ENCODE measurements around the gene LAMB4.

The LAMB4 gene

DNA sequence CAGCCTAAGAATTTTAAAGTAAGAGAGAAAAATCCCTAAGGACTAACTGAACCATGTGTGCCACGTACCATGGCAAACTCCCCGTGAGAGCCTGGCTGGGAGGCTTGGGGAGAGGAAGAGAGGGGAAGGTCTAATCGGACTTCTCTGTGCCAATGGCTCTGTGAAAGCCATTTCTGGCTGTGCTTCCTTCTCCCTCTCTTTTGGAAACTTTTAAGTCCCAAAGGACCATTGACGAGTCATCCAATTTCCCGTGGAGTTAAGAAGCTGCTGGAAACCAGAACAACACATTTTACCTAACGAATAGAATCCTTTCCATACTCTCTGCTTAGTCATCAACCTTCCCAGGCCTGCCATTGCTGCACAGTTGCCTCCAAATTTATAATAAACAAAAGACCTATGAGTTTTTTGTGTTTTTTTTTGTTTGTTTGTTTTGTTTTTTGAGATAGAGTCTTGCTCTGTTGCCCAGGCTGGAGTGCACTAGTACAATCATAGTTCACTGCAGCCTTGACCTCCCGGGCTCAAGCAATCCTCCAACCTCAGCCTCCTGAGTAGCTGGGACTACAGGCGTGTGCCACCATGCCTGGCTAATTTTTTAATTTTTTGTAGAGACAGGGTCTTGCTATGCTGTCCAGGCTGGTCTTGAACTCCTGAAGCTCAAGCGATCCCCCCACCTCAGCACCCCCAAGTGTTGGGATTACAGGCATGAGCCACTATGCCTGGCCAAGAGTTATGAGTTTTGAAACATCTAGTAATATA lies 140.4 kb downstream of the LAMB4 start:
- DNase-seq: no peak

DNA sequence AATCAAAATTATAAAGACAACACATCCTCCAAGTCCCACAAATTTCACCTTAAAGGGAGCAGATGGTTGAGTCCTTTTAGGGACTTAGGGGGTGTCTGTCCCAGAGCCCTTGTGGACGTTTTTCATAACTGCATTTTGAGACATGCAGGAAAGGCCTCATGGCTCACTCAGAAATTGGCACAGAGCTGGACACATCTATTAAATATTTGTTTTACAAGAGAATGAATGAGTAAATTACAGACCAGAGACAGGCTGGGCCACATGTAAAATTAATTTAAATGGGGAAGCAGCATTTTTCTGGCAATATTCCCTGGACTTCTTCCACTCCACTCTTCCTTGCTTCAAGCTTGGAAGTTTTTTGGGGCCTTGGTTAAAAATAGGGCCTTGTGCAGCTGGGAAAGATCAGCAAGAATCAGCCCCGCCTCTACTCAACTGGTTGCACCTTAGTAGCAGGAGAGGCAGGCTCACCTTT lies 147.2 kb downstream of the LAMB4 start:
- no peak for DNase-seq

DNA sequence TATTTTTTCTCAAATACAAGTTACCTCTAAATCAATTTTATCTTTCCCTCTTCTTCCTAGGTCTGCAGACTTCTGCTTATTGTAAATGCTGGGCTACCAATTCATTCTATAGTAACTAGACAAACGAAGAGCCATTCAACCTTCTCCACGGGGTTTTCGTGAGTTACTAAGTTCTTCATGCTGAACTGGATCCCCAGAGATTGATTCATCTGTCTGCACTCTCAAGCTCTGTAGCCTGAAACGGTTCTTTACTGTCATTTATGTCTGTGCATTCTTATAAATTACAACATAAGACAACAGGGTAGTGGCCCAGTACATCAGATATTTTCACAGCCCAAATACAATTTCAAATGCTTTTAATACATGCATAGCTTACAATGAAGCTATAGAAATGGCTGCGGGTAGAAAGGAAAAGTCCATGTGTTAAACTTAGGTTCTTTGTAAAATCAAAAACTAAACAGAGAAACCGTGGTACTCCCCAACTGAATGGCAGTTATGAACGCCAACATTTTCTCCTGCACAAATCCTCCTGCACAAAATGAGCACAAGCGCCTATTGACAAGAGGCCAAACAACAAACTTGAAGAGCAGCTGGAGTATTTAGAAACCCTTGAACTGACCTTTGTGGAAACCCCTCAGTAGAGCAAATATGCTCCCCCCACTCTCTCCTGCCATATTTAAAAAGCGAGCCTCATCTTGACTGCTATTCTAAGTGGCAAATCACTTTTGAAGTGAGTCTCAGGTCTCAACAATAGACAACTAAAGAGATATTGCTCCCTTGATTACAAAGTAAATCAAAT lies 147.9 kb downstream of the LAMB4 start:
- DNase-seq: no peak

DNA sequence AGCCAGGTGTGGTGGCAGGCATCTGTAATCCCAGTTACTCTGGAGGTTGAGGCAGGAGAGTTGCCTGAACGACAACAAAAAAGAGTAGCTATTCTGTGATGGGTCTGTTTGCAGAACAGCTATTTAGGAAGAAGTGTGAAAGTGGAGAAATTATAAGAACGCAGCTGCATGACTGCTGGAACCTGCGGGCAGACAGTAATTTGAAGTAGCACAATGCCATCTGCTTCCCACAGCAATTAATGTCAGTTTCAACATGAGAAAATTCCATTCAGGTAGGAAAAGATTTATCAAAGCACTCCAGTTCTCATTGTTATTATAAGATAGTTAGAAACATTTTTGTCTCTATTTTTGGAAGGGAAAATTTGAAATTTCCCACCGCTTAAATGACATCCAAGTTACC lies 148.7 kb downstream of the LAMB4 start:
- DNase-seq: no peak

DNA sequence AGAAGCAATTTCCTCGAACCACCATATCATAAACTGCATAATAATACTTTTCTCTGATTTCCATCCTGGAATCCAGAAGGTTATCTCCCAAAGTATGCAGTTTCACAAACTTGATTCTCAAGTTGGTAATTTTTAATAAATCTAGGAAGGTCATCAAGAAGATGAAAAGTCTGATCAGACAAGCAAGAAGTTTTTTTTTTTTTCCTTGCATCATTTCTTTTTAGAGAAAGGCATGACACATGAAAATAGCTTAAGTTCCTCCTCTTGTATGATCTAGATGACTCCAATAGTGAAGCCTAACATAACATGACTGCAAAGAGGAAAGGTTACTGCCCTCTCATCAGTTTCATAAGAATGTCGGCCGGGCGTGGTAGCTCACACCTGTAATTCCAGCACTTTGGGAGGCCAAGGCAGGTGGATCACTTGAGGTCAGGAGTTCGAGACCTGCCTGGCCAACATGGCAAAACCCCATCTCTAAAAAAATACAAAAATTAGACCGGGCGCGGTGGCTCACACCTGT lies 149.4 kb downstream of the LAMB4 start:
- no peak for DNase-seq

DNA sequence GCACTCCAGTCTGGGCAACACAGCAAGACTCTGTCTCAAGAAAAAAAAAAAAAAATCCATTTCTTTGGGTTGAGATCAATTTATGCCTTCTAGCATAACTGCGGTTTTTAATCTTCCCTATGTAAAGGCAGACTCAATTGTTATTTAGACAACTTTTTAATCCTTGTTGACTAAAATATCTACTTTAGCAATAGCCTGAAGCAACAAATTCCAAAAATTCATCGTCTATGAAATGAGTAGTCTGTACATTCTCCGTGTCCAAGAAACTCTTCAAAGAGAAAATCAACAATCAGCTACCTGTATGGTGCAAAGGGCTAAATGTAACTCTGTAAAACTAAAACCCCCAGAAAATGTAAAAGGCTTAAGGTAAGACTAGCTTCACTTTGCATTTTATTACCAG lies 150.0 kb downstream of the LAMB4 start:
- DNase-seq: no peak

DNA sequence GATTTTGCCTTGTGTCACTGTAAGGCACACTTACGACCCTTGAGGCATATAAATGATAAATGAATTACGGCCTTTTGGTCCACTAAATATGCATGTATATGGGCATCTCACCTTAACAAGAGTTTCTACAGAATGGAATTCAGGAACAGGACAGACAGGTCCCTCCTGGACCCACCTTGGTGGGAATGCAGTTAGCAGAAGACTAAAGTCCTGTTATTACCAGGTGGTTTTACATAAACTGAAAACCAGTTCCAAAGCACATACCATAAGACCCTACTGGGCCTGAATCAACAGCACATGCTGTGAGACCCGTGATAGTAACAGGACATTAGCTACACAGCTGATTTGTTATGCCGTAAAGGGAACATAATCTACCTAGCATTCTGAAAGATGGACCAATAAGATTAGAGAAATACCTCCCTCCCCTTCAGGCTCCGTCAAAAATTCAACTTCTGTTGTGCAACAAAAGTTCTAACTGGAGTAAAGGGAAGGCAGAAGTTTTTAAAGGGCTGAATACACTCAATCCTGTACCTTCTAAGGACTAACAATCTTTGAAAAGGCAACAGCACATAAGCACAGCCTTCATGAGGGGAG lies 151.2 kb downstream of the LAMB4 start:
- DNase-seq: no peak

DNA sequence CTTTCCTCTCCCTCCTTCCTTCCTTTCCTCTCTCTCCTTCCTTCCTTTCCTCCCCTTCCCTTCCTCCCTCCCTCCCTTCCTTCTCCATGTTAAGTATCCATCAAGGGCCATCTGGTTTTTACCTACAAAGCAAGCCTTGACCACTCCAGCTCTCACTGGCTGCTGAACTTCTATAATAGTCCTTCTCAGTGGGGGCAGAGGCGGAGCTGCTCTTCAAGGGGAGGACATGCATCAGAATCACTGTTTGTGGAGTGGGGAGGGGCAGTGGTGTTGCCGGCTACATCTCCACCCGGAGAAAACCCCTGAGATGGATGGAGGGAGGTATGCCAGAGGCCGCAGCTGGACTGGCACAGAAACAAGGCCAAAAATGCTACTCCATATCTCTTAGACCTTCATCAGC lies 153.1 kb downstream of the LAMB4 start:
- no peak for DNase-seq

DNA sequence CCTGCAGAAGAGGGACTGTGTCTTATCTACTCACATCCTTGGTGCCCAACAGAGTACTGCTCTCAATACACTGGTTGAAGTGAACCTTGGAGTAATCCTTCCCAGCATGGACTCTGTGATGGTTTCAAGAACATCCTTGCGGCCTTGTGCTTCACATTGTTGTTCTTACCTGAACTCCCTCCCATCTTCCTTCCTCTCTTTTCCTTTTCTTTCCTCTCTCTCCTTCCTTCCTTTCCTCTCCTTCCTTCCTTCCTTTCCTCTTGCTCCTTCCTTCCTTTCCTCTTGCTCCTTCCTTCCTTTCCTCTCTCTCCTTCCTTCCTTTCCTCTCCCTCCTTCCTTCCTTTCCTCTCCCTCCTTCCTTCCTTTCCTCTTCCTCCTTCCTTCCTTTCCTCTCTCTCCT lies 153.5 kb downstream of the LAMB4 start:
- no peak for DNase-seq

DNA sequence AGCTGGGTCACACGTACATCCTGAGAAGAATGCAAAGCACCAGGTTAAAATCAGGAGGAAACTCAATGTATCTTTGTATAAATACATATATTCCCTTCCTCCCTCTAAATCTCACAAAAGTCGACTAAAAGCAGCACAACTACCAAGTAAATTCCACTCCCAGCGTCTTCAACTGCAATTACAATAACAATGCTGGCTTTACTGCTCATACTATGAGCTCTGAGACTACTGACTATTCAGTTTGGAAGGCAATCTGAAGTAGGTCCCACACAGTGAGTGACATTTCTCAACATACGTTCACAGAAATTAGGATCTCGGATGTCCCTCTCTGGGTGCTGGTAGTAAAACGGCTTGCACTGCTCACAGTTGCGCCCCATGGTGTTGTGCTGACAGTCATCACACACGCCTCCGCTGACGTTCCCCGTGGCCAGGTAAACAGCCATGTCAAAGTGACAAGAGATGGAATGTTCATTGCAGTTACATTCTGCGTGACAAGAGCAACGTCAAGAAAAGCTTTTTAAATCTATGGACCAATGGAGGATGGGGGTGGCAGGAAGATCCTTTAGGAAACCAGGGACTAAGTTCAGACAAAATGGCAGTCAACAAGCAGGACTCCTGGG lies 154.7 kb downstream of the LAMB4 start:
- no peak for DNase-seq

DNA sequence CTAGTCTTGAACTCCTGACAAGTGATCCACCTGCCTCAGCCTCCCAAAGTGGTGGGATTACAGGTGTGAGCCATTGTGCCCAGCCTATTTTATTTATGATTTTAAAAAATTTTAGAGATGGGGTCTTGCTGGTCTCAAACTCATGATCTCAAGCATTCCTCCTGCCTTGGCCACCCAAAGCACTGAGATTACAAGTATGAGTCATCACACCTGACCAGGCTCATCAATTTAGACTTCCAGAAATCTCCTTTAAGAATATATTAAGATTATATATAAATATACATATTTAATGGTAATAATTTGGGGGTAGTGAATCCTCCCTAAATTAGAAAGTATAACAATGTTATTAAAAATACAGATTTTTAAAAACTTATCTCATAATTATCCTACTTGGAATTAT lies 156.3 kb downstream of the LAMB4 start:
- no peak for DNase-seq

All from CD4-positive, alpha-beta T cell treated with Interleukin-12 subunit alpha and Interleukin-12 subunit beta, for 1 hour (primary cell).